SK-N-SH treated with all-trans-retinoic acid at 6 μM for 48 hours (cell line): ENCODE results near the gene MUL1.

Source experiments
- BACH2 ChIP-seq: fragments of 250-450 bp; sonication (Bioruptor Pico); IDR thresholded peaks from 2 replicates; pipeline ENCODE4 v1.9.0; 2021; ENCODE audit warnings: mild to moderate bottlenecking, borderline replicate concordance
- ESRRG ChIP-seq: fragments of 250-450 bp; sonication (Bioruptor Pico); IDR thresholded peaks from 2 replicates; pipeline ENCODE4 v1.6.1; 2021; ENCODE audit warnings: mild to moderate bottlenecking
- GLIS3 ChIP-seq: fragments of 250-450 bp; sonication (Bioruptor Pico); IDR thresholded peaks from 2 replicates; pipeline ENCODE4 v1.5.0; 2020; ENCODE audit warnings: mild to moderate bottlenecking, moderate library complexity
- OSR1 ChIP-seq: fragments of 250-450 bp; sonication (Bioruptor Pico); IDR thresholded peaks from 2 replicates; pipeline ENCODE4 v1.8.0; 2022; ENCODE audit warnings: moderate library complexity, mild to moderate bottlenecking, inconsistent platforms
- PATZ1 ChIP-seq: fragments of 250-450 bp; sonication (Bioruptor Pico); IDR thresholded peaks from 2 replicates; pipeline ENCODE4 v1.8.0; 2020; ENCODE audit warnings: mild to moderate bottlenecking, moderate library complexity, borderline replicate concordance
- PPARA ChIP-seq: fragments of 250-450 bp; sonication (Bioruptor Pico); IDR thresholded peaks from 2 replicates; pipeline ENCODE4 v1.5.0; 2020; ENCODE audit warnings: mild to moderate bottlenecking, borderline replicate concordance
- TOX ChIP-seq: fragments of 250-450 bp; sonication (Bioruptor Pico); IDR thresholded peaks from 2 replicates; pipeline ENCODE4 v1.8.0; 2021; ENCODE audit warnings: mild to moderate bottlenecking, moderate library complexity, borderline replicate concordance
- ZFP30 ChIP-seq: fragments of 450-650 bp; formaldehyde crosslinking; IDR thresholded peaks from 2 replicates; pipeline ENCODE4 v1.5.0; 2022; ENCODE audit warnings: mild to moderate bottlenecking, moderate library complexity
- ZNF565 ChIP-seq: fragments of 450-650 bp; formaldehyde crosslinking; conservative IDR thresholded peaks from 2 replicates; pipeline ENCODE4 v1.5.0; 2020; ENCODE audit warnings: low read depth, mild to moderate bottlenecking, moderate library complexity

- TF ChIP-seq TOX (no peak), PPARA (no peak), OSR1 (CRISPR knock-in tag) (no peak), ESRRG (CRISPR knock-in tag) (no peak), ZFP30 (no peak), ZNF565 (no peak), PATZ1 (CRISPR knock-in tag) (no peak), BACH2 (CRISPR knock-in tag) (no peak), GLIS3 (no peak)
Observed at GRCh38 chr1:20483833-20484518, 24.0 kb downstream of the MUL1 start.
